H1 (cell line): ENCODE data around the gene EIF4E1B. TPM values are rescaled to one million over a fixed set of nuclear protein-coding genes. Genes with fewer than 3 reads are reported as not detected.

Experiments
- CTCF ChIA-PET: fragments of 300-600 bp; sonication (Branson Sonifier 250); formaldehyde crosslinking; loops from one replicate; lab custom pipeline; 2021; ENCODE audit not compliant: partially characterized antibody; lab: Charles Lee
- POLR2A ChIA-PET: fragments of 300-600 bp; sonication (Branson Sonifier 250); formaldehyde crosslinking; loops from one replicate; lab custom pipeline; 2021; ENCODE audit warnings: inconsistent platforms; ENCODE audit not compliant: partially characterized antibody; lab: Charles Lee
- DNase-seq, 2 experiments: peaks; one replicate each; pipeline versions ENCODE4 v3.0.0 to v3.0.0-alpha.2; 2010 to 2022; ENCODE audit warnings: low spot score in 2 of 2, low read depth in 1 of 2, mixed read lengths in 1 of 2
- FAIRE-seq: peaks from 2 replicates; lab custom pipeline; 2011; peaks lifted over from hg19 to GRCh38; lab: Jason Lieb, UNC
- H2AFZ ChIP-seq: 2 replicates; pipeline ENCODE4 v1.8.1; 2012; ENCODE audit warnings: low read length, inconsistent platforms
- H2AK5ac ChIP-seq: 2 replicates; pipeline ENCODE4 v1.6.1; 2013; ENCODE audit warnings: low read depth, low read length
- H2BK120ac ChIP-seq: replicated peaks from 2 replicates; pipeline ENCODE3; 2013; ENCODE audit warnings: low read depth, low read length, inconsistent platforms
- H2BK12ac ChIP-seq: 2 replicates; pipeline ENCODE4 v1.6.1; 2013; ENCODE audit warnings: low read depth, low read length
- H2BK15ac ChIP-seq: 2 replicates; pipeline ENCODE4 v1.6.1; 2013; ENCODE audit warnings: low read length
- H2BK20ac ChIP-seq: 2 replicates; pipeline ENCODE4 v1.6.1; 2013; ENCODE audit warnings: low read length
- H2BK5ac ChIP-seq: 2 replicates; pipeline ENCODE4 v1.6.1; 2013; ENCODE audit warnings: low read depth, low read length
- H3K14ac ChIP-seq: 2 replicates; pipeline ENCODE4 v1.6.1; 2013; ENCODE audit warnings: inconsistent platforms; ENCODE audit not compliant: insufficient read length
- H3K18ac ChIP-seq: 2 replicates; pipeline ENCODE4 v1.6.1; 2013; ENCODE audit warnings: low read length; ENCODE audit errors: extremely low read depth
- H3K23ac ChIP-seq: 2 replicates; pipeline ENCODE4 v1.6.1; 2013; ENCODE audit warnings: inconsistent platforms; ENCODE audit not compliant: insufficient read length
- H3K23me2 ChIP-seq: 2 replicates; pipeline ENCODE4 v1.6.1; 2013; ENCODE audit warnings: low read depth, low read length
- H3K27ac ChIP-seq: 2 replicates; pipeline ENCODE4 v1.6.1; 2011; ENCODE audit warnings: low read depth, low read length, inconsistent platforms
- H3K27me3 ChIP-seq, 4 experiments: replicated peaks in 1 of 4; 1 replicate in 1 of 4; 2 replicates in 3 of 4; pipeline versions ENCODE4 v1.6.1 to v1.8.1; 2011 to 2013; ENCODE audit warnings: low read length in 3 of 4, mild to moderate bottlenecking in 3 of 4, inconsistent platforms in 2 of 4, mixed read lengths in 2 of 4, moderate library complexity in 1 of 4; ENCODE audit not compliant: control insufficient read depth in 3 of 4, insufficient read depth in 3 of 4; ENCODE audit errors: extremely low read depth in 1 of 4
- H3K36me3 ChIP-seq, 4 experiments: 2 replicates each; pipeline versions ENCODE4 v1.6.1 to v1.8.1; 2011 to 2013; ENCODE audit warnings: mild to moderate bottlenecking in 4 of 4, low read length in 3 of 4, moderate library complexity in 2 of 4, control low read depth in 1 of 4, inconsistent platforms in 1 of 4; ENCODE audit not compliant: insufficient read depth in 4 of 4, control insufficient read depth in 2 of 4
- H3K4ac ChIP-seq: replicated peaks from 2 replicates; pipeline ENCODE3; 2013; ENCODE audit warnings: low read length, low read depth, mixed read lengths, inconsistent platforms; ENCODE audit not compliant: insufficient read length
- H3K4me1 ChIP-seq, 4 experiments: replicated peaks in 1 of 4; 1 replicate in 1 of 4; 2 replicates in 3 of 4; pipeline versions ENCODE4 v1.6.1 to v1.8.1; 2011 to 2013; ENCODE audit warnings: low read length in 3 of 4, inconsistent platforms in 2 of 4, mixed read lengths in 1 of 4; ENCODE audit not compliant: insufficient read depth in 4 of 4, control insufficient read depth in 3 of 4
- H3K4me2 ChIP-seq, 2 experiments: 2 replicates each; pipeline versions ENCODE4 v1.6.1 to v1.8.1; 2011 to 2013; ENCODE audit warnings: low read depth in 2 of 2, low read length in 2 of 2, control low read depth in 1 of 2, inconsistent platforms in 1 of 2, mild to moderate bottlenecking in 1 of 2; ENCODE audit not compliant: insufficient read depth in 1 of 2
- H3K4me3 ChIP-seq, 4 experiments: fragments of 200-600, 300-600 bp in 1 of 4; sonication (generic), shearing (Covaris generic), sonication (Bioruptor Twin) in 1 of 4; 2 replicates each; pipeline versions ENCODE4 v1.5.1 to v1.8.1; 2011 to 2016; ENCODE audit warnings: low read length in 4 of 4, low read depth in 3 of 4, control low read depth in 2 of 4, inconsistent platforms in 2 of 4, mild to moderate bottlenecking in 2 of 4, mixed read lengths in 1 of 4, moderate library complexity in 1 of 4; ENCODE audit not compliant: insufficient read depth in 2 of 4; ENCODE audit errors: extremely low read depth in 1 of 4
- H3K56ac ChIP-seq: replicated peaks from 2 replicates; pipeline ENCODE3; 2013; ENCODE audit warnings: low read depth, mild to moderate bottlenecking, mixed read lengths, low read length, inconsistent platforms; ENCODE audit not compliant: insufficient read length
- H3K79me1 ChIP-seq: 2 replicates; pipeline ENCODE4 v1.6.1; 2013; ENCODE audit warnings: low read depth, low read length, control low read depth
- H3K79me2 ChIP-seq, 2 experiments: 2 replicates each; pipeline versions ENCODE4 v1.6.1 to v1.8.1; 2012 to 2013; ENCODE audit warnings: low read length in 2 of 2, mild to moderate bottlenecking in 2 of 2, inconsistent platforms in 1 of 2; ENCODE audit not compliant: insufficient read depth in 2 of 2, control insufficient read depth in 1 of 2
- H3K9ac ChIP-seq, 4 experiments: replicated peaks in 1 of 4; 1 replicate in 1 of 4; 2 replicates in 3 of 4; pipeline versions ENCODE4 v1.6.1 to v1.8.1; 2011 to 2013; ENCODE audit warnings: low read depth in 3 of 4, low read length in 3 of 4, control low read depth in 2 of 4, mild to moderate bottlenecking in 2 of 4, moderate library complexity in 2 of 4, inconsistent platforms in 1 of 4; ENCODE audit errors: extremely low read depth in 1 of 4
- H3K9me3 ChIP-seq, 2 experiments: 2 replicates each; pipeline versions ENCODE4 v1.6.1 to v1.8.1; 2012 to 2013; ENCODE audit warnings: mild to moderate bottlenecking in 2 of 2, moderate library complexity in 2 of 2, control low read depth in 1 of 2, inconsistent platforms in 1 of 2, low read depth in 1 of 2, low read length in 1 of 2, mixed read lengths in 1 of 2; ENCODE audit not compliant: insufficient read depth in 2 of 2
- H4K20me1 ChIP-seq, 2 experiments: replicated peaks in 1 of 2; 2 replicates each; pipeline versions ENCODE3 to v1.8.1; 2011 to 2013; ENCODE audit warnings: inconsistent platforms in 2 of 2, low read length in 2 of 2, mild to moderate bottlenecking in 1 of 2; ENCODE audit not compliant: insufficient read depth in 2 of 2, control insufficient read depth in 1 of 2
- H4K5ac ChIP-seq: 2 replicates; pipeline ENCODE4 v1.6.1; 2013; ENCODE audit warnings: low read length, low read depth, mixed read lengths, inconsistent platforms; ENCODE audit not compliant: insufficient read length
- H4K8ac ChIP-seq: 2 replicates; pipeline ENCODE4 v1.8.0; 2013; ENCODE audit warnings: mild to moderate bottlenecking, moderate library complexity, low read length, inconsistent platforms; ENCODE audit not compliant: insufficient read depth; ENCODE audit errors: extremely low read depth
- H4K91ac ChIP-seq: replicated peaks from 2 replicates; pipeline ENCODE3; 2013; ENCODE audit warnings: low read length, mixed read lengths, inconsistent platforms; ENCODE audit not compliant: insufficient read length
- CBX8 ChIP-seq: fragments of 300-800, 300-1000 bp; sonication (generic); IDR thresholded peaks from 2 replicates; pipeline ENCODE4 v1.7.1; 2016; ENCODE audit warnings: low read depth, low read length, borderline replicate concordance
- CTCF ChIP-seq, 3 experiments: IDR thresholded peaks; 1 replicate in 2 of 3; 2 replicates in 1 of 3; pipeline versions ENCODE4 v1.5.1 to v1.6.1; 2011; ENCODE audit warnings: low read length in 3 of 3, mild to moderate bottlenecking in 3 of 3, inconsistent platforms in 2 of 3, low read depth in 1 of 3, moderate library complexity in 1 of 3; ENCODE audit not compliant: insufficient read depth in 1 of 3; ENCODE audit errors: control extremely low read depth in 1 of 3
- HDAC6 ChIP-seq: IDR thresholded peaks from one replicate; pipeline ENCODE4 v1.7.1; 2012; ENCODE audit warnings: low read depth, mild to moderate bottlenecking, inconsistent platforms, low read length, moderate library complexity
- TAF1 ChIP-seq: IDR thresholded peaks from 2 replicates; pipeline ENCODE4 v1.6.1; 2011; ENCODE audit warnings: mild to moderate bottlenecking, low read depth, low read length
- WGBS, 2 experiments: shearing (Covaris generic) in 1 of 2; methylation state at CpG; one replicate each; pipeline versions ENCODE4 v1.1.6 to v1.1.7; 2013 to 2015; ENCODE audit warnings: low lambda C conversion rate in 2 of 2, mixed read lengths in 2 of 2, inconsistent platforms in 1 of 2, low coverage in 1 of 2, missing lambda C conversion rate in 1 of 2; ENCODE audit not compliant: insufficient replicate concordance in 2 of 2, insufficient coverage in 1 of 2, insufficient read length in 1 of 2; ENCODE audit errors: extremely low coverage in 1 of 2, missing lambda C conversion rate in 1 of 2; 5-methylcytosine and 5-hydroxymethylcytosine counted together
- polyA plus RNA-seq, 7 experiments: library from polyadenylated mRNA; depleted of rRNA in 3 of 7; stranded (reverse) in 5 of 7; unstranded in 2 of 7; fragments of >200 nt in 5 of 7; fragments of 200-250 nt in 2 of 7; gene quantifications; 1 replicate in 5 of 7; 2 replicates in 1 of 7; 4 replicates in 1 of 7; pipeline versions ENCODE4 v1.2.1 to v1.2.3, GENCODE V29; 2011 to 2013; ENCODE audit warnings: missing spikeins in 2 of 7, mixed read lengths in 2 of 7
- total RNA-seq: library from RNA; stranded (reverse); fragmentation: NEBNext Ultra II Directional; extraction: Animal tissue kit (Norgen Biotek cat#: 25700); gene quantifications from 2 replicates; pipeline ENCODE4 v1.2.1, GENCODE V29; 2021
- TF ChIP-seq, protein P1 (sequence below): IDR thresholded peaks from 2 replicates; pipeline ENCODE4 v1.6.1; 2011; ENCODE audit warnings: low read depth, mild to moderate bottlenecking, low read length; ENCODE audit not compliant: insufficient read depth

The EIF4E1B gene
- total and polyA plus RNA-seq, 2 of the 8 experiments (the other 6 are each of a cell fraction or from before 2014, with no cell fraction given): 0.97 to 1.3 TPM

GRCh38 chr5:176593273-176593869 is 37.1 kb upstream of the EIF4E1B start:
- FAIRE-seq: no peak
- Histone ChIP-seq H2BK12ac (no peak overlapping the region), H2AFZ (no peak overlapping the region), H3K9ac (no peak overlapping the region), H3K27me3 (peaks cover 0 to 19% (median 7%) of the 10 kb centered on the region in 4 experiments; a peak in 4 of 7 replicates), H3K79me2 (no peaks in the 10 kb centered on the region), H3K27ac (no peak overlapping the region), H3K18ac (no peak overlapping the region), H3K4me2 (no peak overlapping the region), H3K9me3 (peaks cover 7 to 9% of the 10 kb centered on the region in 2 experiments; a peak in 2 of 4 replicates), H3K36me3 (no peaks in the 10 kb centered on the region; a peak in 1 of 8 replicates), H4K91ac (no peak overlapping the region), H2BK5ac (no peak overlapping the region), H3K4me3 (no peak overlapping the region), H3K56ac (no peak overlapping the region), H3K23me2 (peaks cover 17% of the 10 kb centered on the region; the same call in 1 of the 2 replicates), H2BK15ac (no peak overlapping the region), H2BK20ac (no peak overlapping the region), H4K8ac (no peak overlapping the region), H3K4ac (no peak overlapping the region), H4K20me1 (peaks cover 0 to 9% of the 10 kb centered on the region in 2 experiments), H3K23ac (no peak overlapping the region), H2AK5ac (no peak overlapping the region), H3K14ac (no peak overlapping the region), H2BK120ac (no peak overlapping the region), H3K79me1 (no peaks in the 10 kb centered on the region), H4K5ac (no peak overlapping the region), H3K4me1 (0 out of 7 replicates have a peak, but pooled peaks cover 0 to 2% (median 0%) of the 10 kb centered on the region in 4 experiments)
- POLR2A ChIA-PET: interaction anchor here (1.0 kb wide), 1 partner anchor 50 kb away, joined by 4 read pairs; no protein-coding TSS in a partner anchor
- WGBS, 2 experiments: 90% methylated on average over 12 of the region's 12 CpGs; no CpG with 5 or more reads in 1 of the 2 experiments
- TF ChIP-seq CBX8: no peak
- TF ChIP-seq TAF1: no peak
- TF ChIP-seq CTCF (IDR thresholded peaks at IDR 0.05; ENCODE audit: control extremely low read depth in 1 of 3, insufficient read depth in 1 of 3, low read depth in 1 of 3, low read length in 3 of 3): peak in 1 of 3 experiments; percentile 18; a peak in 2 of 4 replicates
- TF ChIP-seq HDAC6: no peak
- TF ChIP-seq, protein P1, sequence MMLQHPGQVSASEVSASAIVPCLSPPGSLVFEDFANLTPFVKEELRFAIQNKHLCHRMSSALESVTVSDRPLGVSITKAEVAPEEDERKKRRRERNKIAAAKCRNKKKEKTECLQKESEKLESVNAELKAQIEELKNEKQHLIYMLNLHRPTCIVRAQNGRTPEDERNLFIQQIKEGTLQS: no peak
- DNase-seq: no peak
- CTCF ChIA-PET: interaction anchor here (0.8 to 5.6 kb wide), 6 partner anchors 11 to 38 kb away, joined by 3 to 37 read pairs (median 3); no protein-coding TSS in a partner anchor
